HG03432 (cell line): ENCODE measurements around the gene RBM39.
"Not testable (repeated sequence)": the region's sequence is repeated elsewhere in the genome, so short reads cannot be mapped to it uniquely, and the experiment has no call there.

Experiments
- ATAC-seq: cut with Tn5 transposase; IDR thresholded peaks from one replicate; pipeline ENCODE4 v1.9.1; 2021; ENCODE audit warnings: mild to moderate bottlenecking, moderate library complexity; ENCODE audit not compliant: unreplicated experiment

RBM39 gene

DNA sequence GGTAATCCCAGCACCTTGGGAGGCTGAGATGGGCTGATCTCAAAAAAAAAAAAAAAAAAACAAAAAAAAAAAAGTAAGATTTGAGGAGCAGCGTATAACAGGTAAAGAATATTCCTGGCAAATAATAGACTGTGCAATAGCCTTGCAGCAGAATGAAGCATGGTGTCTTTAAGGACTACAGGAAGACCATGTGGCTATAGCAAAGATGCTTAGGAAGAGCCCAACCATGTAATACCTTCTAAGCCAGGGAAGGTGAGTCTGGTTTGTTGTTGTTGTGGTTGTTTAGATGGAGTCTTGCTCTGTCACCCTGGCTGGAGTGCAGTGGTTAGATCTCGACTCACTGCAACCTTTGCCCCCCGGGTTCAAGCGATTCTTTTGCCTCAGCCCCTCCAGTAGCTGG is 14.3 kb upstream of the RBM39 start:
- no peak for ATAC-seq

- no peak for ATAC-seq
Measured at GRCh38 chr20:35750611-35751010, 8.6 kb upstream of the RBM39 start.

DNA sequence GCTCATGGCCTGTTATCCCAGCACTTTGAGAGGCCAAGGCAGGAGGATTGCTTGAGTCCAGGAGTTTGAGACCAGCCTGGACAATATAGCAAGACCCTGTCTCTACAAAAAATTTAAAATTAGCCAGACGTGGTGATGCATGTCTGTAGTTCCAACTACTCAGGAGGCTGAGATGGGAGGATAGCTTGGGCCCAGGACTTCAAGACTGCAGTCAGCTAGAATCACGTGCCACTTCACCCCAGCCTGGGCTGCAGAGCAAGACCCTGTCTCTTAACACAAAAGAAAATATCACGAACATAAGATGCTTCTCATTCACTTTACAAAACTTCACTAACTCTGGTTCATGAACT is 2.4 kb upstream of the RBM39 start:
- ATAC-seq: not testable (repeated sequence)

DNA sequence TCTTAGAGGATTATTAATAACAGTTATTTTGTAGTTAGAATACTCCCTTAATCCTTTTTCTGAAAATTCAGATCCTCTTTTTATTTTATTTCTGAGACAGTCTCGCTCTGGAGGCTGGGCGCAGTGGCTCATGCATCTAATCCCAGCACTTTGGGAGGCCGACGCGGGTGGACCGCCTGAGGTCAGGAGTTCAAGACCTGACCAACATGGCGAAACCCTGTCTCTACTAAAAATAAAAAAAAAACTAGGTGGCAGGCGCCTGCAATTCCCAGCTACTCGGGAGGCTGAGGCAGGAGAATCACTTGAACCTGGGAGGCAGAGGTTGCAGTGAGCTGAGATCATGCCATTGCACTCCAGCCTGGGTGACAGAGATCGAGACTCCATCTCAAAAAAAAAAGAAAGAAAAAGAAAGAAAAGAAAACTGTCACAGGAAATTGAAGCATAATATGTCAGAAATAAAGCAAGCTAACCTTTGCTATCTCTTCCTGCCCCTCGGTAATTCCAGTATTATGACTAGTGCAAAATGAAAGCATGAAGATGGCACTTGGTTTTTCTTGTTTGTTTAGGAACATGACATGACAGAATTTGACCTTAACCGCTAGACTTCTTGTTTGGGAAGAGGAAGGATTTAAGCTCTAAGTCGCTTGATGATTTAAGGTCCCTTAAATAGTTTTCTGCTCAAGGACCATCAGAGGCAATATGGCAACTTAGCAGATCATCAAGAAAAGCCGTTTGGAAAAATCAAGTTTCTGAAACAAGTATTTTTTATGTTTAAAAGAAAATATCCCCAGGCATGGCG is 1.8 kb upstream of the RBM39 start:
- no peak for ATAC-seq

GRCh38 chr20:35742741-35743523 is 872 bp upstream of the RBM39 start:
- peak; percentile 24 for ATAC-seq

DNA sequence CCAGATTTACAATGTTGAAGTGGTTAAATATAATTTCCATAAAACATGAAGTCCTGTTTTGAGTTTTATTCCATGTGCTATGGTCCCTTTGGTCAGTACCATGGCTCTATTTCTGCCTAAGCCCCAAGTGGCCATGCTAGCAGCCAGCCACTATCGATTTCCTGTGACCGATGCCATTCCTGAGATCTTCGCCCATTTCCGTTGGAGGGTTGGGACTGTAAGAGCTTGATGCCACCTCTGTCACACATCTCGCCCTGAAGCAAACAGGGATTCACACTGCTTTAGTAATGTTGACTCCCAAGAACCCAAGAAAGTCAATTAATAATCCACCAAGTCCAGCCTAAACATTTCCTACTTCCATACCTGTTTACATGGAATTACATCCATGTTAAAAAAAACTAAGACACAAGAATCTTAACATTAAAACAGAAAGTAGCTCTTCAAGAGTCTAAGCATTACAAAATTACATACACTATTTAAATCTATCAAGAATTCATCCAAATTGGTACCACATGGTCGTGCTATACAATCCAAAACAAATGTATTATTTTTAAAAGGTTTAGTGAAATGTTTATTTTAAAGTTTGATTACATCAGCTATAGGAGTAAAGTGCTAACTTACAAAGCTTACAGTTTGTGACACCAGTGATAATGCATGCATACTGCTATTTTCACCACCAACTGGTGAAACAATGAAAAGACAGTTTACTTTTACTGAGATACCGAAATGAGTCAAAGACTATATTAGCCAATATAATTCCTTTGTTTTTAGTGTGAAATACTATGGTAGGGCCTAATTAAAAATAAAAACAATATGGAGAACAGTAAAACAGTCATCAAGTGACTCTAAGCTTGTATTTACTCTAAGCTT is 2.5 kb downstream of the RBM39 start:
- ATAC-seq: no peak

DNA sequence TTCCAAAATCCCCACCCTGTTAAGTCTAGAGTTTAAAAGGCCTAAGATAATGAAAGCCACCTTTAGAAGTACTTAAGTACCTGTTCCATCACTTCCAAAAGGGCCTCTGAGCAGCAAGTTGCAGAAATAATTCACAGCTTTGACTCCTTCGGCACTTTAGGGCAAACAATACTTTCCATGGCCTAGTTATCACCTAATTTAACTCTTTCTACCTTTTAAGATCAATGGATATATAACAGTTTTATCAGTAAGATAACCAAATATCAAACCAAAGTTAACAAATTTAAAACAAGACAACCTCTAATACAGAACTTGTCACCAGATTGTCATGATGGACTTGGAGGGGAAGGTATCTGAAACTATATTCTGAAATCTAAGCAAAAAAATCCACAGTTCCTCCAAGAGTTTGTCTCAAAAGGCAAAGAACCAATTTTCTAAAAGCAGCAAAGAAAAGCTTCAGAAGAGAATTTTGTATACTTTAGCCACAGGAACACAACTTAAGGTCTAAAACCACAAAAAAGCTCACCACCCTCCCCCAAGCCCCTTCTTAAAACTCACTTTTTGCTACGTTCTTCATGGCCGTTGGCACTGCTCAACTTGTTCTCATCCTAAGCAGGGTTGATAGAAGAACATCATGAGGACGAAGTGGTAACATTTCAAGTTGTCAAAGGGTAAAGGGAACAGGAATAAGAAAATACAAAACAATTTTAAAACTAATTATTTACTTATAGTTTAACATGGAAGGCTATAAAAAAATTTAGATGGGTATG is 3.5 kb downstream of the RBM39 start:
- no peak for ATAC-seq

DNA sequence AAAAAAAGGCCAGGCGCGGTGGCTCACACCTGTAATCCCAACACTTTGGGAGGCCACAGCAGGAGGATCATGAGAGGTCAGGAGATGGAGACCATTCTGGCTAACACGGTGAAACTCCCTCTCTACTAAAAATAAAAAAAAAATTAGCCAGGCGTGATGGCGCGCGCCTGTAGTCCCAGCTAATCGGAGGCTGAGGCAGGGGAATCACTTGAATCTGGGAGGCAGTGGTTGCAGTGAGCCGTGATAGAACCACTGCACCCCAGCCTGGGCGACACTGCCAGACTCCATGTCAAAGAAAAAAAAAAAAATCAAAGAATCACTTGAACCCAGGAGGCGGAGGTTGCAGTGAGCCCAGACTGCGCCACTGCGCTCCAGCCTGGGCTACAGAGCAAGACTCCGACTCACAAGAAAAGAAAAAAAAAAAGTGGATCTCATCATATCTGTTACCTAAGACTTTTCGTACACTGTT is 4.2 kb downstream of the RBM39 start:
- no peak for ATAC-seq

- no peak for ATAC-seq
Measured at GRCh38 chr20:35735826-35736470, 6.1 kb downstream of the RBM39 start.

DNA sequence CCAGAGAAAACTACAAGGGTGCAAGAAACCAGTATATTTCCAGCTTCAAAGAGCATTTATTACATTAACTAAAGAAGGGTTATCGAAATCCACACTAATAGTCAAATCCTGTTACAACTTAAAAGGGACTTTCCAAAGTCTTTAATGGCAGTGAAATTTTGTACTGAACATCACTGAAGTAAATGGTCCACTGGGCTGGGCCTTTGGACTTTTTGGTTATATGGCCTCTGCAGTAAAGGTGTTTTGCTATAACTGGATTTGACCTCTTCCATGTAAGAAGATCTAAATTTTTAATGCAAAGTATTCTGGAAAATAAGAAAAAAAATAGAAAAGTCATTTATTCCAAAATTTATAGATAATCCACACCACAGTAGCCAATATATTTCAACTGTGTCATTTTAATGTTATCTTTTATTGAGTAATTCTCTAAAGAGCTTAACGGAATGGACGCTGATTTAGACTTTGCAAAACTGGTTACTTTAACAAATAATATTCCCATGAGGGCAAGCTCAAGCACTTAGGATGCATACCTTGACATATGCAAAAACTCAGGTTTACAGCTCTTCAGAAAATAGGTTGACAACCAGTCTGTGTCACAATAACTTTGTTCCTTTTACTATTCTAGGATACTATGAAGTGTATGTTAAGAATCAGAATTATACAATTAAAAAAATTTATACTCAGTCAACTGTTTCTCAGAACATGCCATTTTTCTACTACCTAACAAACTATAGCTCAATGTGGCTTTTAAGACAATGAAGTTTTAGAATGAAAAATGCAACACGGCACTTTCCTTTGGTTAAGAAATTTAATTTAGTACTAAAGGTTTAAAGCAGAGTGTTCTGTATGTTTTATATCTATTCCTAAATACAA is 7.0 kb downstream of the RBM39 start:
- no peak for ATAC-seq

- no peak for ATAC-seq
Measured at GRCh38 chr20:35734374-35734773, 7.7 kb downstream of the RBM39 start.

- no peak for ATAC-seq
Measured at GRCh38 chr20:35732644-35732982, 9.4 kb downstream of the RBM39 start.

GRCh38 chr20:35731862-35732643 is 10.0 kb downstream of the RBM39 start:
- no peak for ATAC-seq

DNA sequence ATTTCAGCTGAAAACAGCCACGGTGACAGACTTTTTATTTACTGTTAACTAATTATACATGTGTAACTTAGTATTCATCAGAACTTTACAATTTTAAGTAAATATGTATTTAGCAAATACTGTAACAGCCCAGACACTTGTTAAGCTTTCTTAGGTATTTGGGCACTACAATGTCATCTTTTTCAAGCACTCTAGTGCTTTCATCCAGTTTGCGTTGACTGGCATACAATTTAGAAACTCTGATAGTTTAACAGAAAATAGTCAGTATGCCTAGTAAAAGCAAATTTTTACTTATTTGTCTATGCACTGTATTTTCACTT is 10.6 kb downstream of the RBM39 start:
- ATAC-seq: no peak

GRCh38 chr20:35730583-35731468 is 11.2 kb downstream of the RBM39 start:
- no peak for ATAC-seq

GRCh38 chr20:35729836-35730582 is 12.1 kb downstream of the RBM39 start:
- no peak for ATAC-seq

DNA sequence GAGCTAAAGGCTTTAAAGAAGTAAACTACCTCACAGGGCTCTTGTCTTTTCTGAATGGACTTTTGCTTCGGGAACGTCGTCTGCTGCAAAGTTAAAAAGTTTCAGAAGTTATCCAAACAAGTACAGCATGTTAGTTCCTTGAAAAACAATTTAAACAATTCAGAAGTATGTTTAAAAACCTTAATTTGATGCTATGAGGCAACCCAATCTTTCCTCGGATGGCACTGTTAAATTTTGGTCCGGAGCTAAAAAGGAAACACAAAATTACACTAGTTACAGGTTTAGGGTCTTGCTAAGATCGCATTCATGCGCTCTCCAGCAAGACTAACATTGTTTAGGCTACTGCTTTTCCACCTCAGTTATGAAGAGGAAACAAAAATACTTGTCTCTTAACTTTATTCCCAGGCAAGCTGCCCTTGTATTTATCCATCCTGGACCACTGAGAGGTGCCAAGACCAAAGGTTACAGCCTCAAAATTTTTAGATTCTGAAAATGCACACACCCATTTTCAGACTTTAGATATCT is 12.7 kb downstream of the RBM39 start:
- no peak for ATAC-seq
